Type B pancreatic cell (in vitro differentiated cells): ENCODE measurements around the gene HIVEP2. TPM values are rescaled to one million over a fixed set of nuclear protein-coding genes. Genes with fewer than 3 reads are reported as not detected.

Experiments
- DNase-seq: peaks from one replicate; pipeline ENCODE4 v3.0.0; 2021; ENCODE audit warnings: mixed read lengths; ENCODE audit not compliant: unreplicated experiment; ENCODE audit errors: extremely low spot score
- H3K27ac Mint-ChIP-seq: 2 replicates; pipeline ENCODE4 v1.8.0; 2021; ENCODE audit warnings: mild to moderate bottlenecking, mixed read lengths
- H3K27me3 Mint-ChIP-seq: 2 replicates; pipeline ENCODE4 v1.8.0; 2021; ENCODE audit warnings: mixed read lengths
- H3K36me3 Mint-ChIP-seq: 2 replicates; pipeline ENCODE4 v1.8.0; 2021; ENCODE audit warnings: mixed read lengths
- H3K4me1 Mint-ChIP-seq: one replicate; pipeline ENCODE4 v1.8.0; 2021; ENCODE audit warnings: mixed read lengths; ENCODE audit not compliant: unreplicated experiment
- H3K4me3 Mint-ChIP-seq: 2 replicates; pipeline ENCODE4 v1.8.0; 2021; ENCODE audit warnings: mild to moderate bottlenecking, mixed read lengths
- H3K9me3 Mint-ChIP-seq: 2 replicates; pipeline ENCODE4 v1.8.0; 2021; ENCODE audit warnings: mixed read lengths
- total RNA-seq: library from RNA; stranded (reverse); gene quantifications from 2 replicates; pipeline ENCODE4 v1.2.1, GENCODE V29; 2021; ENCODE audit warnings: low replicate concordance
- TF ChIP-seq, protein P1 (sequence below): fragments of 200-600 bp; sonication (generic); conservative IDR thresholded peaks from 2 replicates; pipeline ENCODE4 v1.5.0; 2021; ENCODE audit warnings: antibody characterized with exemption, mild to moderate bottlenecking

HIVEP2 gene
- total RNA-seq, 1 donor from 2014 or later = 12.3 TPM

DNA sequence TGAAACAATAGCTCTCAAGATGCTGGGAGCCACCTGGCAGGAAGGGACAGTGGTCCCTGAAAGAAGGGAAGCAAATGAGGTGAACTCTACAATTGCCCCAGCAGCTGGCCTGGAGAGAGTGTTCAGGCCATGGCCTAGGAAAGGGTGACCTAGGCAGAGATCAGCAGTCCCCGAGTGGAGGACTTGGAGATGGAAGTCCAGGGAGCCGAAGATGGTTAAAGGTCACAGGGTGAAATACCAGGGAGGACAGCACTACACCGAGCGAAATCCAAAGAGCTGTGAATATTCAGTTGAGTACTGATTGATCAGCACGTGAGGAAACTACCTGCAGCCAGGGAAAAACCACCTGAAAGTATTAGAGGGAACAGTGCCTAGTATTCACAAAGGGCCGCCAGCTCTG, 133.1 kb downstream of the HIVEP2 start:
- DNase-seq = no peak
- Mint-ChIP-seq H3K27ac (no peak overlapping the region), H3K4me3 (no peak overlapping the region), H3K36me3 (peaks cover 1% of the 10 kb centered on the region), H3K9me3 (no peaks in the 10 kb centered on the region), H3K27me3 (no peaks in the 10 kb centered on the region), H3K4me1 (peaks cover 11% of the 10 kb centered on the region)
- TF ChIP-seq, protein P1, sequence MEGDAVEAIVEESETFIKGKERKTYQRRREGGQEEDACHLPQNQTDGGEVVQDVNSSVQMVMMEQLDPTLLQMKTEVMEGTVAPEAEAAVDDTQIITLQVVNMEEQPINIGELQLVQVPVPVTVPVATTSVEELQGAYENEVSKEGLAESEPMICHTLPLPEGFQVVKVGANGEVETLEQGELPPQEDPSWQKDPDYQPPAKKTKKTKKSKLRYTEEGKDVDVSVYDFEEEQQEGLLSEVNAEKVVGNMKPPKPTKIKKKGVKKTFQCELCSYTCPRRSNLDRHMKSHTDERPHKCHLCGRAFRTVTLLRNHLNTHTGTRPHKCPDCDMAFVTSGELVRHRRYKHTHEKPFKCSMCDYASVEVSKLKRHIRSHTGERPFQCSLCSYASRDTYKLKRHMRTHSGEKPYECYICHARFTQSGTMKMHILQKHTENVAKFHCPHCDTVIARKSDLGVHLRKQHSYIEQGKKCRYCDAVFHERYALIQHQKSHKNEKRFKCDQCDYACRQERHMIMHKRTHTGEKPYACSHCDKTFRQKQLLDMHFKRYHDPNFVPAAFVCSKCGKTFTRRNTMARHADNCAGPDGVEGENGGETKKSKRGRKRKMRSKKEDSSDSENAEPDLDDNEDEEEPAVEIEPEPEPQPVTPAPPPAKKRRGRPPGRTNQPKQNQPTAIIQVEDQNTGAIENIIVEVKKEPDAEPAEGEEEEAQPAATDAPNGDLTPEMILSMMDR = no peak

DNA sequence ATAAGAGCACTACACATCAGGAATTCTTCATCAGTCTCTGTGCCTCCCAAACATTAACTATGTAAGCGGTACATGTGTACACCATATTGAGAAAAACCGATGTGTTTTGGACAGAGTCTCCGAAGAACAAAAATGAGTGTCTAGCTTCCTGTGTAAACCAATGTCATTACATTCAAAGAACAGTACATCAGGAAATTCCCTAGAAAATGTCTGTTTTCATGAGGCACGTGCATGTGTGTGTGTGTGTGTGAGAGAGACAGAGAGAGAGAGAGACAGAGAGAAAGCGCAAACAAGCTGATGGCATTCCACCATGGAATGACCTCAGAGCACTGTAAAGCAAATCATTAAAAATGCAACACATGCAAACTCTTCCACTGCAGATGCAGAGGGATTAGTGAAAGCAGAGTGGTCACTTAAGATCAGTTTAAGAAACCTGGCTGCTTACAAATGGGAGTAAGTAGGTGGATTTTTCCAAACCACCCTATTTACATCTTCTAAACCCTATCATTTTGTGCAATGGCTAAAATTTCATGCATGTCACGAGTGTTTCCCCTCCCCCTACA, 133.9 kb downstream of the HIVEP2 start:
- no peaks in the 10 kb centered on the region for H3K27me3 Mint-ChIP-seq
- TF ChIP-seq, protein P1 = no peak
- H3K4me1 Mint-ChIP-seq = peaks cover 11% of the 10 kb centered on the region
- peaks cover 4% of the 10 kb centered on the region for H3K36me3 Mint-ChIP-seq
- H3K27ac Mint-ChIP-seq = no peak overlapping the region
- no peak overlapping the region for H3K4me3 Mint-ChIP-seq
- no peaks in the 10 kb centered on the region for H3K9me3 Mint-ChIP-seq
- DNase-seq = no peak

DNA sequence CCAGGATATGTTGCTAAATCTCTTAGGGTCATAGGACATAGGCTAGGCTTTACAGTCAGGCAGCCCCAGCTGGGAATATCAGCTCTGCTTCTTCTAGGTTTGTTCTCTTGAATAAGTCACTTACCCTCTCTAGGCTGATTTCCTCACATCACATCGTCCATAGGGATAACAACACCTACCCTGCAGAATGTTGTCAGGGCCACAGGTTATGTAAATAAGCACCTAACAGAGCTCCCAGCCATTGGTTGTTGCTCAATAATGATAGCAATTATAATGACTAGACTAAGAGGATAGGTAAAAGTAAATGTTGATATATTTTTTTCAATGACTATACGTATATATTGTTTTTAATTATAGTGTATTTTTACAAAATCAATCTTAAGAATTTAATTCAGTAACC, 135.0 kb downstream of the HIVEP2 start:
- Mint-ChIP-seq H3K4me1 (peaks cover 11% of the 10 kb centered on the region), H3K27me3 (no peaks in the 10 kb centered on the region), H3K27ac (no peak overlapping the region), H3K4me3 (no peak overlapping the region), H3K9me3 (no peaks in the 10 kb centered on the region), H3K36me3 (peaks cover 4% of the 10 kb centered on the region)
- DNase-seq = no peak
- TF ChIP-seq, protein P1 = no peak

DNA sequence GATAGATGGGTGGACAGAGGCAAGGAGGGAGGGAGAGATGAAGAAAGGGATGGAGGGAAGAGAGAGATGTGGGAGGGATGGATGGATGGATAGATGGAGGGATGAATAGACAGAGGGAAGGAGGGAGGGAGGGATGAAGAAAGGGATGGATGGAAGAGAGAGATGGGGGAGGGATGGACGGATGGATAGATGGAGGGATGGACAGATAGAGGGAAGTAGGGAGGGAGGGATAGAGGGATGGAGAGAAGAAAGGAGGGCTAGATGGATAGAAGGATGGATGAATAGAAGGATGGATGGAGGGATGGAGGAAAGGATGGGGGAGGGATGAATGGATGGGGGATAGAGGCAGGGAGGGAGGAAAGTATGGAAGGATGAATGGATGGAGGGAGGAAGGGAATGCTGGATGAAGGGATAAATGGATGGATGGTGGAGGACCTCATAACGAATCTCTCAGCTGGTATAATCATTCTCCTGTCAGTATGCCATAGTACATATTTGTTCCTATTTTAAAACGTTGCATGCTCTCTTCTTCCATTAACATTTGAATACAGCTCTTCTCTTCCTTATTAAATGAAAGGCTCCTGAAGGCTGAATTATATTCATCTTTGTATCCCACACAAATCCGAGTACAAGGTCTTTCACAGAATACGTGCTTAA, 136.4 kb downstream of the HIVEP2 start:
- H3K27ac Mint-ChIP-seq = no peak overlapping the region
- H3K9me3 Mint-ChIP-seq = no peaks in the 10 kb centered on the region

DNA sequence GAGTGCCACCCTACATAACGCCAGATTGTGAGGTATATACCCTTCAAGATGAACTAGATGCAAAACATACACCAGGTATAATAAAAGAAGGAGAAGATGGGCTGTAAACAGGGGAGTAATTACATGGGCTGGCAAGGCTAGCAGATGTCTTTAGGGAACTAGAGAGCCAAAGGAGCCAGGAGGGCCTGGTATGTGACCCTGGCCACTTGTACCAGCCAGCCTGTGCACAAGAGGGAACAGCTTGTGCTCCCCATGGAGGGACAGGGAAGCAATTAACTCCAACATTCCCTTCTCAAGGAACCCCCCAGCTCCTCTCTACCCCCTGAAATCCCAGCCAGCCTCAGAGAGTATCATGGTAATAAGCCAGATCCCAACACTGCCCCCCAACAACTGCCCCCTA, 139.9 kb downstream of the HIVEP2 start:
- no peak overlapping the region for H3K4me3 Mint-ChIP-seq
- H3K9me3 Mint-ChIP-seq = no peaks in the 10 kb centered on the region

More for the DNA sequence above, 136.4 kb downstream of the HIVEP2 start:
- Mint-ChIP-seq H3K27me3 (no peaks in the 10 kb centered on the region), H3K4me3 (no peak overlapping the region), H3K4me1 (peaks cover 11% of the 10 kb centered on the region), H3K36me3 (peaks cover 4% of the 10 kb centered on the region)
- TF ChIP-seq, protein P1 = no peak
- no peak for DNase-seq

More for the DNA sequence above, 139.9 kb downstream of the HIVEP2 start:
- Mint-ChIP-seq H3K4me1 (peaks cover 6% of the 10 kb centered on the region), H3K27me3 (no peaks in the 10 kb centered on the region), H3K27ac (no peak overlapping the region), H3K36me3 (peaks cover 9% of the 10 kb centered on the region)
- no peak for DNase-seq
- TF ChIP-seq, protein P1 = no peak
